GM21423 (cell line): ENCODE results near the gene PLXNB2.

Experiments used
- ATAC-seq: cut with Tn5 transposase; IDR thresholded peaks from one replicate; pipeline ENCODE4 v1.9.1; 2021; ENCODE audit warnings: mild to moderate bottlenecking, moderate library complexity; ENCODE audit not compliant: unreplicated experiment

PLXNB2 gene

GRCh38 chr22:50267591-50268390 is 39.7 kb downstream of the PLXNB2 start:
- no peak for ATAC-seq

GRCh38 chr22:50266994-50267393 is 40.5 kb downstream of the PLXNB2 start:
- ATAC-seq = no peak

GRCh38 chr22:50264946-50265669 is 42.3 kb downstream of the PLXNB2 start:
- no peak for ATAC-seq

GRCh38 chr22:50264104-50264745 is 43.2 kb downstream of the PLXNB2 start:
- no peak for ATAC-seq

GRCh38 chr22:50262973-50263617 is 44.4 kb downstream of the PLXNB2 start:
- no peak for ATAC-seq

- ATAC-seq = no peak
These were observed 45.0 kb downstream of the PLXNB2 start for GRCh38 chr22:50262460-50262911.

GRCh38 chr22:50261615-50262459 is 45.6 kb downstream of the PLXNB2 start, which contains the start of gene MAPK12:
Gene MAPK12 (minus strand): TSS chr22:50261683. CDS start chr22:50261509, 174 bp downstream.
- ATAC-seq = peak; percentile 45

- ATAC-seq = peak; percentile 23
These were observed 46.4 kb downstream of the PLXNB2 start for GRCh38 chr22:50260801-50261614.

- no peak for ATAC-seq
These were observed 47.0 kb downstream of the PLXNB2 start for GRCh38 chr22:50260434-50260800.

- ATAC-seq = no peak
These were observed 48.1 kb downstream of the PLXNB2 start for GRCh38 chr22:50259302-50259701.

GRCh38 chr22:50258361-50259292 is 48.8 kb downstream of the PLXNB2 start:
- ATAC-seq = no peak

GRCh38 chr22:50257451-50258360 is 49.7 kb downstream of the PLXNB2 start:
- ATAC-seq = no peak

- no peak for ATAC-seq
These were observed 50.4 kb downstream of the PLXNB2 start for GRCh38 chr22:50257041-50257440.

- ATAC-seq = no peak
These were observed 51.1 kb downstream of the PLXNB2 start for GRCh38 chr22:50256258-50256862.

- no peak for ATAC-seq
These were observed 51.8 kb downstream of the PLXNB2 start for GRCh38 chr22:50255607-50256006.

- ATAC-seq = no peak
These were observed 52.3 kb downstream of the PLXNB2 start for GRCh38 chr22:50255099-50255498.

- ATAC-seq = no peak
These were observed 53.5 kb downstream of the PLXNB2 start for GRCh38 chr22:50253941-50254340.
